ENCODE results near the gene SDHB. TPM values are rescaled to one million over a fixed set of nuclear protein-coding genes. Genes with fewer than 3 reads are reported as not detected.

The SDHB gene
- total and polyA plus RNA-seq, 9 of the 15 experiments (the other 6 are each of a cell fraction or from before 2014, with no cell fraction given), result 207 to 554 (median 365) TPM

DNA sequence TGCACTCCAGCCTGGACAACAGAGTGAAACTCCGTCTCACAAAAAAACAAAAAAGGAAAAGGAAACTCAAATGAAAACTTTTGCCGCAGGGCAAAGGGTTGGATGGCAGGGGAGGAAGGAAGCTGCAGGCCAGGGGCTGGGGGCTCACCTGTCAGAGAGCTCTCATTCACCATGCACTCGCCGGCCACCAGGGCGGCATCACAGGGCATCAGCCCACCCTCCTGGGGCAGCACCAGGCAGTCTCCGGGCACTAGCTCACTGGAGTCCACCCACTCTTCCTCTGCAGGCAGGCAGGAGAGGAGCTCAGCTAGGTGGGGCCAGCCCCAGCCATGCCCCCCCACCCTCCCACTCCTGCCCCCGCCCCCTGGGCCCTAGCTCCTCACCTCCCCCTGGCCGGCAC lies 54.0 kb downstream of the SDHB start:
- no peak for FAIRE-seq
- intact Hi-C loops (cut with micrococcal nuclease), result no loop called here
- Histone ChIP-seq H3K27me3 (ENCODE audit: control insufficient read depth in 2 of 2, insufficient read depth in 2 of 2, low read length in 2 of 2) (no peaks in the 10 kb centered on the region), H3K36me3 (ENCODE audit: control insufficient read depth, insufficient read depth, low read length) (peaks cover 32% of the 10 kb centered on the region; the same call in 2 of the 3 replicates), H2AFZ (ENCODE audit: low read depth, low read length) (no peak overlapping the region), H3K9ac (ENCODE audit: insufficient read depth in 1 of 2, low read depth in 2 of 2, low read length in 2 of 2) (no peak overlapping the region), H3K4me3 (no peak overlapping the region), H3K27ac (ENCODE audit: extremely low read depth, low read depth, low read length) (no peak overlapping the region), H4K20me1 (replicated peaks; ENCODE audit: control insufficient read depth, insufficient read depth, low read length) (no peaks in the 10 kb centered on the region), H3K4me1 (replicated peaks in 1 of 2; ENCODE audit: control insufficient read depth in 2 of 2, insufficient read depth in 2 of 2, low read length in 2 of 2) (peaks cover 0 to 22% of the 10 kb centered on the region in 2 experiments; a peak in 1 of 5 replicates), H3K4me2 (ENCODE audit: insufficient read depth, low read length) (no peak overlapping the region), H3K79me2 (ENCODE audit: control insufficient read depth, insufficient read depth, low read length) (no peaks in the 10 kb centered on the region), H3K9me1 (ENCODE audit: control insufficient read depth, insufficient read depth, low read length) (no peaks in the 10 kb centered on the region), H3K9me3 (replicated peaks; ENCODE audit: control insufficient read depth, insufficient read depth, low read depth, low read length) (no peaks in the 10 kb centered on the region)
- in situ Hi-C loops (cut with MboI), result no loop called here
- WGBS (ENCODE audit: insufficient coverage, low coverage, missing lambda C conversion rate), result 83% methylated on average over 6 of the region's 8 CpGs
- no peak for DNase-seq (ENCODE audit: extremely low read depth in 1 of 4, low spot score in 3 of 4)
- ChIA-PET POLR2A (interaction anchor here (0.6 kb wide), 1 partner anchor 95 kb away, joined by 3 read pairs; no protein-coding TSS in a partner anchor), CTCF (ENCODE audit: low intra/inter-chr PET ratio) (no interaction called here)
- TF ChIP-seq, protein P1, sequence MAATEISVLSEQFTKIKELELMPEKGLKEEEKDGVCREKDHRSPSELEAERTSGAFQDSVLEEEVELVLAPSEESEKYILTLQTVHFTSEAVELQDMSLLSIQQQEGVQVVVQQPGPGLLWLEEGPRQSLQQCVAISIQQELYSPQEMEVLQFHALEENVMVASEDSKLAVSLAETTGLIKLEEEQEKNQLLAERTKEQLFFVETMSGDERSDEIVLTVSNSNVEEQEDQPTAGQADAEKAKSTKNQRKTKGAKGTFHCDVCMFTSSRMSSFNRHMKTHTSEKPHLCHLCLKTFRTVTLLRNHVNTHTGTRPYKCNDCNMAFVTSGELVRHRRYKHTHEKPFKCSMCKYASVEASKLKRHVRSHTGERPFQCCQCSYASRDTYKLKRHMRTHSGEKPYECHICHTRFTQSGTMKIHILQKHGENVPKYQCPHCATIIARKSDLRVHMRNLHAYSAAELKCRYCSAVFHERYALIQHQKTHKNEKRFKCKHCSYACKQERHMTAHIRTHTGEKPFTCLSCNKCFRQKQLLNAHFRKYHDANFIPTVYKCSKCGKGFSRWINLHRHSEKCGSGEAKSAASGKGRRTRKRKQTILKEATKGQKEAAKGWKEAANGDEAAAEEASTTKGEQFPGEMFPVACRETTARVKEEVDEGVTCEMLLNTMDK (IDR thresholded peaks at IDR 0.05; ENCODE audit: borderline replicate concordance, insufficient read depth, low read depth, low read length, poor library complexity, severe bottlenecking), result peak; percentile 16
- TF ChIP-seq KLF16 (IDR thresholded peaks at IDR 0.05), result no peak
- no peak for ATAC-seq
- BruUV-seq (replicated peaks), result no TSS peak

DNA sequence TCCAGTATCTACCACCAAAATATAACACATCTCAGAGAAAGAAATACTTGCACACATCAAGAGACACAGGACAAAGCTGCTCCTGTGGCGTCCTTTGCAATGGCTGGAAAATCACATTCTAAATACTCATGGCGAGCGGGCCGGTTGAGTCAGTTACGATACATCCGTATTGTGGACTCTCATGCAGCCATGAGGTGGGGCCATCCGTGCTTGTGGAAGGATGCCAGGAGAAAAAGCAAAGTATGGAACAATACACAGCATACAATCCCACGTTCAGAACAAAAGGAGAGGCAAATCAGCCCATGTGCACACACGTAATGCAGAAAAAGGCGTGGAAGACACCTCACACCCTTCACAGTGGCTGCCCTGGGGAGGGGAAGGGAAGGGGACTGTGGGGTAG lies 55.2 kb downstream of the SDHB start:
- no peaks in the 10 kb centered on the region for H3K9me3 ChIP-seq (replicated peaks; ENCODE audit: control insufficient read depth, insufficient read depth, low read depth, low read length)
- BruUV-seq (replicated peaks), result no TSS peak
- peaks cover 21% of the 10 kb centered on the region; the same call in 1 of the 3 replicates for H3K36me3 ChIP-seq (ENCODE audit: control insufficient read depth, insufficient read depth, low read length)
- H3K27me3 ChIP-seq (ENCODE audit: control insufficient read depth in 2 of 2, insufficient read depth in 2 of 2, low read length in 2 of 2), result no peaks in the 10 kb centered on the region
- H3K4me1 ChIP-seq (replicated peaks in 1 of 2; ENCODE audit: control insufficient read depth in 2 of 2, insufficient read depth in 2 of 2, low read length in 2 of 2), result peaks cover 0 to 22% of the 10 kb centered on the region in 2 experiments; a peak in 1 of 5 replicates
- WGBS (ENCODE audit: insufficient coverage, low coverage, missing lambda C conversion rate), result 79% methylated on average over 10 of the region's 10 CpGs
- POLR2A ChIA-PET, result no interaction called here
- no peaks in the 10 kb centered on the region for H3K9me1 ChIP-seq (ENCODE audit: control insufficient read depth, insufficient read depth, low read length)
- H3K9ac ChIP-seq (ENCODE audit: insufficient read depth in 1 of 2, low read depth in 2 of 2, low read length in 2 of 2), result no peak overlapping the region
- no peak overlapping the region for H2AFZ ChIP-seq (ENCODE audit: low read depth, low read length)
- no peak overlapping the region for H3K4me2 ChIP-seq (ENCODE audit: insufficient read depth, low read length)
- CTCF ChIA-PET (ENCODE audit: low intra/inter-chr PET ratio), result no interaction called here
- intact Hi-C loops (cut with micrococcal nuclease) (no loop called here), in situ Hi-C loops (cut with MboI) (no loop called here)
- no peak overlapping the region for H3K4me3 ChIP-seq
- no peak overlapping the region for H3K27ac ChIP-seq (ENCODE audit: extremely low read depth, low read depth, low read length)
- H4K20me1 ChIP-seq (replicated peaks; ENCODE audit: control insufficient read depth, insufficient read depth, low read length), result no peaks in the 10 kb centered on the region
- ATAC-seq, result no peak
- no peaks in the 10 kb centered on the region for H3K79me2 ChIP-seq (ENCODE audit: control insufficient read depth, insufficient read depth, low read length)
- no peak for FAIRE-seq
- no peak for DNase-seq (ENCODE audit: extremely low read depth in 1 of 4, low spot score in 3 of 4)
- TF ChIP-seq, protein P2, sequence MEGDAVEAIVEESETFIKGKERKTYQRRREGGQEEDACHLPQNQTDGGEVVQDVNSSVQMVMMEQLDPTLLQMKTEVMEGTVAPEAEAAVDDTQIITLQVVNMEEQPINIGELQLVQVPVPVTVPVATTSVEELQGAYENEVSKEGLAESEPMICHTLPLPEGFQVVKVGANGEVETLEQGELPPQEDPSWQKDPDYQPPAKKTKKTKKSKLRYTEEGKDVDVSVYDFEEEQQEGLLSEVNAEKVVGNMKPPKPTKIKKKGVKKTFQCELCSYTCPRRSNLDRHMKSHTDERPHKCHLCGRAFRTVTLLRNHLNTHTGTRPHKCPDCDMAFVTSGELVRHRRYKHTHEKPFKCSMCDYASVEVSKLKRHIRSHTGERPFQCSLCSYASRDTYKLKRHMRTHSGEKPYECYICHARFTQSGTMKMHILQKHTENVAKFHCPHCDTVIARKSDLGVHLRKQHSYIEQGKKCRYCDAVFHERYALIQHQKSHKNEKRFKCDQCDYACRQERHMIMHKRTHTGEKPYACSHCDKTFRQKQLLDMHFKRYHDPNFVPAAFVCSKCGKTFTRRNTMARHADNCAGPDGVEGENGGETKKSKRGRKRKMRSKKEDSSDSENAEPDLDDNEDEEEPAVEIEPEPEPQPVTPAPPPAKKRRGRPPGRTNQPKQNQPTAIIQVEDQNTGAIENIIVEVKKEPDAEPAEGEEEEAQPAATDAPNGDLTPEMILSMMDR (IDR thresholded peaks at IDR 0.05 in 2 of 3, conservative IDR thresholded peaks at IDR 0.05 in 1 of 3; ENCODE audit: insufficient read depth in 2 of 3, low read depth in 1 of 3, low read length in 3 of 3), result no peak
- TF ChIP-seq, protein P3, sequence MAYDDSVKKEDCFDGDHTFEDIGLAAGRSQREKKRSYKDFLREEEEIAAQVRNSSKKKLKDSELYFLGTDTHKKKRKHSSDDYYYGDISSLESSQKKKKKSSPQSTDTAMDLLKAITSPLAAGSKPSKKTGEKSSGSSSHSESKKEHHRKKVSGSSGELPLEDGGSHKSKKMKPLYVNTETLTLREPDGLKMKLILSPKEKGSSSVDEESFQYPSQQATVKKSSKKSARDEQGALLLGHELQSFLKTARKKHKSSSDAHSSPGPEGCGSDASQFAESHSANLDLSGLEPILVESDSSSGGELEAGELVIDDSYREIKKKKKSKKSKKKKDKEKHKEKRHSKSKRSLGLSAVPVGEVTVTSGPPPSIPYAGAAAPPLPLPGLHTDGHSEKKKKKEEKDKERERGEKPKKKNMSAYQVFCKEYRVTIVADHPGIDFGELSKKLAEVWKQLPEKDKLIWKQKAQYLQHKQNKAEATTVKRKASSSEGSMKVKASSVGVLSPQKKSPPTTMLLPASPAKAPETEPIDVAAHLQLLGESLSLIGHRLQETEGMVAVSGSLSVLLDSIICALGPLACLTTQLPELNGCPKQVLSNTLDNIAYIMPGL (CRISPR knock-in tag; IDR thresholded peaks at IDR 0.05), result no peak
- TF ChIP-seq, protein P4, sequence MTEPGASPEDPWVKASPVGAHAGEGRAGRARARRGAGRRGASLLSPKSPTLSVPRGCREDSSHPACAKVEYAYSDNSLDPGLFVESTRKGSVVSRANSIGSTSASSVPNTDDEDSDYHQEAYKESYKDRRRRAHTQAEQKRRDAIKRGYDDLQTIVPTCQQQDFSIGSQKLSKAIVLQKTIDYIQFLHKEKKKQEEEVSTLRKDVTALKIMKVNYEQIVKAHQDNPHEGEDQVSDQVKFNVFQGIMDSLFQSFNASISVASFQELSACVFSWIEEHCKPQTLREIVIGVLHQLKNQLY (CRISPR knock-in tag; conservative IDR thresholded peaks at IDR 0.05), result no peak
- no peak for TF ChIP-seq GATA2 (CRISPR knock-in tag; IDR thresholded peaks at IDR 0.05)
